Ovary (tissue), 9 donors: Measurements from ENCODE around the gene CD300LD. TPM values are rescaled to one million over a fixed set of nuclear protein-coding genes. Genes with fewer than 3 reads are reported as not detected.

ENCODE experiments used
- DNase-seq, 5 donors: peaks; one replicate each; pipeline ENCODE4 v3.0.0-alpha.2; 2019 to 2020
- H3K27ac ChIP-seq, 2 donors: fragments of 200-600 bp; one replicate each; pipeline versions ENCODE4 v1.5.1 to v1.8.0; 2019 to 2022
- H3K27me3 ChIP-seq: fragments of 200-600 bp; one replicate; pipeline ENCODE4 v1.8.0; 2022
- H3K36me3 ChIP-seq: fragments of 200-600 bp; sonication (generic); one replicate; pipeline ENCODE4 v1.5.1; 2019
- H3K4me1 ChIP-seq: one replicate; pipeline ENCODE4 v1.8.1; 2013; ENCODE audit warnings: mild to moderate bottlenecking, moderate library complexity; ENCODE audit not compliant: insufficient read depth
- H3K4me3 ChIP-seq: fragments of 200-600 bp; sonication (generic); one replicate; pipeline ENCODE4 v1.5.1; 2017
- H3K9me3 ChIP-seq, 2 donors: fragments of 200-600 bp in 1 of 2; sonication (generic) in 1 of 2; one replicate each; pipeline versions ENCODE4 v1.5.1 to v1.8.1; 2013 to 2019; ENCODE audit warnings: mild to moderate bottlenecking in 1 of 2, moderate library complexity in 1 of 2
- EP300 ChIP-seq: sonication (generic); formaldehyde crosslinking; IDR thresholded peaks from one replicate; pipeline ENCODE4 v1.6.1; 2017; ENCODE audit warnings: antibody characterized with exemption
- POLR2A ChIP-seq: fragments of 450-650 bp; IDR thresholded peaks from one replicate; pipeline ENCODE4 v1.6.1; 2017; ENCODE audit warnings: antibody characterized with exemption, mild to moderate bottlenecking, moderate library complexity
- WGBS, 3 donors: extraction: QIAGEN DNeasy Blood & Tissue Kit in 1 of 3; methylation state at CpG; one replicate each; pipeline versions ENCODE4 v1.1.5 to v1.1.7; 2013 to 2017; 5-methylcytosine and 5-hydroxymethylcytosine counted together
- intact Hi-C, 4 donors: fragments of 100-400 bp; cut with DNase I; formaldehyde crosslinking; loops; one replicate each; pipeline versions ENCODE4 v1.11.0 to v1.15.1; 2022 to 2023
- polyA plus RNA-seq, 2 donors: library from polyadenylated mRNA; stranded (reverse); fragments of 200-250 nt in 1 of 2; fragments of 350-450 nt in 1 of 2; fragmentation: Illumina TruSeq in 1 of 2; extraction: RNeasy Lipid Tissue Mini Kit (QIAGEN cat#74804) in 1 of 2; gene quantifications; one replicate each; pipeline ENCODE4 v1.2.3, GENCODE V29; 2013 to 2014
- total RNA-seq, 7 donors: library from RNA; depleted of rRNA in 2 of 7; stranded (reverse); fragments of >200 nt in 2 of 7; fragmentation: NEBNext Ultra II Directional in 3 of 7; extraction: Animal tissue kit (Norgen Biotek cat#: 25700) in 3 of 7; gene quantifications; one replicate each; pipeline versions ENCODE4 v1.1.0 to v1.2.4, GENCODE V29; 2016 to 2023
- TF ChIP-seq, protein P1 (sequence below), 3 donors: fragments of 450-650 bp in 2 of 3; fragments of 200-600 bp in 1 of 3; IDR thresholded peaks; one replicate each; pipeline versions ENCODE4 v1.5.1 to v1.8.0; 2016 to 2022; ENCODE audit warnings: antibody characterized with exemption in 3 of 3, mild to moderate bottlenecking in 1 of 3
- donor health status: DM: no; HTN: no; CAD: no; lungs with moderate emphysema.
- donor health status: DM: no; HTN: no; CAD: no.
- donor health status: Bipolar disorder and iron deficiency.
- donor health status: DM: yes; HTN: yes; CAD: no.
- donor health status: DM: no; HTN: no; CAD: no.
- donor health status: DM: yes; HTN: yes; CAD: no.

Gene CD300LD
- total and polyA plus RNA-seq, 9 donors = not detected

DNA sequence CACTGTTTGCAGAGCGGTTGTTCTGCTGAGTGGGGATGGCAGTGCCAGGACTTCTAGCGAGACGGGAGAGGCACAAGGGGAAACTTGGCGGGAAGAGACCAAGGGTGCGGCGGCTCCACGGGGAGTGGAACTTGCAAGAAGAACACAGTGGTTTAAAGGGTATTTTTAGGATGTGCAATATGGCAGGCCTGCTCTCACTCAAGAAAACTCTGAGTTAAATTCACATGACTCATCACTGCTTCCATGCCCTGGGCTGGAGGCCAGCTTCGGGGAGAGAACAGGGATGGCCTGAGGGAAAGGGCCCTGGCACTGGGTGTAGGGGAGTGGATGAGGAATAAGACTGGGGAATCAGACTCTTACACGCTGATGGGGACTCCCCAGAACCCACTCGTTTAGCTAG lies 13.3 kb upstream of the CD300LD start:
- WGBS, 3 donors = 37 to 64% (median 48%) methylated on average over 10 of the region's 10 CpGs
- Histone ChIP-seq H3K27ac (no peak overlapping the region), H3K27me3 (no peaks in the 10 kb centered on the region), H3K36me3 (no peaks in the 10 kb centered on the region), H3K9me3 (no peaks in the 10 kb centered on the region), H3K4me3 (no peak overlapping the region), H3K4me1 (no peaks in the 10 kb centered on the region)
- intact Hi-C loops = no loop called here
- DNase-seq = peak in 1 of 5 donors; percentile 62
- TF ChIP-seq EP300 (no peak), POLR2A (no peak)
- TF ChIP-seq, protein P1, sequence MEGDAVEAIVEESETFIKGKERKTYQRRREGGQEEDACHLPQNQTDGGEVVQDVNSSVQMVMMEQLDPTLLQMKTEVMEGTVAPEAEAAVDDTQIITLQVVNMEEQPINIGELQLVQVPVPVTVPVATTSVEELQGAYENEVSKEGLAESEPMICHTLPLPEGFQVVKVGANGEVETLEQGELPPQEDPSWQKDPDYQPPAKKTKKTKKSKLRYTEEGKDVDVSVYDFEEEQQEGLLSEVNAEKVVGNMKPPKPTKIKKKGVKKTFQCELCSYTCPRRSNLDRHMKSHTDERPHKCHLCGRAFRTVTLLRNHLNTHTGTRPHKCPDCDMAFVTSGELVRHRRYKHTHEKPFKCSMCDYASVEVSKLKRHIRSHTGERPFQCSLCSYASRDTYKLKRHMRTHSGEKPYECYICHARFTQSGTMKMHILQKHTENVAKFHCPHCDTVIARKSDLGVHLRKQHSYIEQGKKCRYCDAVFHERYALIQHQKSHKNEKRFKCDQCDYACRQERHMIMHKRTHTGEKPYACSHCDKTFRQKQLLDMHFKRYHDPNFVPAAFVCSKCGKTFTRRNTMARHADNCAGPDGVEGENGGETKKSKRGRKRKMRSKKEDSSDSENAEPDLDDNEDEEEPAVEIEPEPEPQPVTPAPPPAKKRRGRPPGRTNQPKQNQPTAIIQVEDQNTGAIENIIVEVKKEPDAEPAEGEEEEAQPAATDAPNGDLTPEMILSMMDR (IDR thresholded peaks at IDR 0.05) = no peak

DNA sequence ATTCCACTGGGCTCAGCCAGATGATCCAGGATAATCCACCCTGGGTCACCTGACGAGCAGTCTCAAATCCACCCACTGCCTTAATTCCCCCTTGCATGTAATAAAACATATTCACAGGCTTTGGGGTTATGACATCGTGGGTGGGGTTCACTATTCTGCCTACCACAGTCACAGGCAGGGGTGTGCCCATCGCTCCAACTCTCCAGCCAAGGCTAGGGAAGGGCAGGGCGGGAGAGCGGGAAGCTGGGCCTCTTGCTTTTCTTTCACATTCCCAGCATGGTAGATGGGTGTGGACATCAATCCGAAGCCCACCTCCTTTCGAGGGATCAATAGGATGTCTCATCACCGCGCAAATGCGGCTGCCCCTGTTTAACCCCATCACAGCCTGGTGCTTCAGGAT lies 12.7 kb upstream of the CD300LD start:
- H3K27ac ChIP-seq = no peak overlapping the region
- DNase-seq = no peak
- H3K27me3 ChIP-seq = no peaks in the 10 kb centered on the region
- WGBS, 3 donors = 64 to 76% (median 74%) methylated on average over 10 of the region's 10 CpGs
- H3K9me3 ChIP-seq = no peaks in the 10 kb centered on the region
- no peaks in the 10 kb centered on the region for H3K36me3 ChIP-seq
- no peaks in the 10 kb centered on the region for H3K4me1 ChIP-seq
- H3K4me3 ChIP-seq = no peak overlapping the region
- TF ChIP-seq POLR2A = no peak
- TF ChIP-seq, protein P1 (IDR thresholded peaks at IDR 0.05) = no peak
- TF ChIP-seq EP300 = no peak
- intact Hi-C loops = no loop called here

DNA sequence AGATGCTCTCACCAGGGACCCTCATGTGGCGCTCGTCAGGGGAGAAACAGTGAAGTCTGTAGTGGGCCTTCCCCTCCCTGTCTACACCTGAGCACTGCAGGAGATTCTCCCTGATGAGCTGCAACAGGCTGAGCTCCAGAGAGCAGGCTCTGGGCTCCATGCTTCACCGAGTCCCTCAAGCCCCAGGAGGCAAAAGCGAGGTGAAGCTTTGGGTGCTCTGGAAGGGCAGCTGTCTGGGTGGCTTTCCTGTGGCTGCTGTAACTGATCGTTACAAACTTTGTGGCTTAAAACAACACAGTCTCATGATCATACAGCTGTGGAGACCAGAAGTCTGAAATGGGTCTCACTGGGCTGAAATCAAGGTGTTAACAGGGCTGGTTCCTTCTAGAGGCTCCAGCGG lies 12.1 kb upstream of the CD300LD start:
- H3K4me3 ChIP-seq = no peak overlapping the region
- no peaks in the 10 kb centered on the region for H3K9me3 ChIP-seq
- TF ChIP-seq EP300 (no peak), POLR2A (no peak)
- H3K27me3 ChIP-seq = no peaks in the 10 kb centered on the region
- intact Hi-C loops = no loop called here
- H3K27ac ChIP-seq = no peak overlapping the region
- no peak for DNase-seq
- no peaks in the 10 kb centered on the region for H3K4me1 ChIP-seq
- 78 to 93% (median 85%) methylated on average over 6 of the region's 6 CpGs for WGBS, 3 donors
- H3K36me3 ChIP-seq = no peaks in the 10 kb centered on the region

DNA sequence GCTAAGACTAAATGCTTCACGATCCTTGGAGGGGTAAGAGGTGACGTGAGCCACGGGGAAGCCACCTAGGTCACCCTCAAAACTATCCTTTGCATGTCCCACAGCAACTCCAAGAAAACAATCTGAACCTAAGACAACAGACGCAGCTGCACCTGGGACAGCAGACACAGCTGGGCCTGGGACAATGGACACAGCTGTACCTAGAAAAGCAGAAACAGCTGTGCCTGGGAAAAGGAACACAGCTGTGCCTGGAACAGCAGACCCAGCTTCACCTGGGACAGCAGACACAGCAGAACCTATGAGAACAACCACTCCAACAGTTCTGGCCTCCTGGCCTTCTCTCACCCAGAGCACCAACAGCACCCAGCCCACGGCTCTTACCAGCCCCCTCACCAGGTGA lies 11.7 kb upstream of the CD300LD start:
- intact Hi-C loops = no loop called here

DNA sequence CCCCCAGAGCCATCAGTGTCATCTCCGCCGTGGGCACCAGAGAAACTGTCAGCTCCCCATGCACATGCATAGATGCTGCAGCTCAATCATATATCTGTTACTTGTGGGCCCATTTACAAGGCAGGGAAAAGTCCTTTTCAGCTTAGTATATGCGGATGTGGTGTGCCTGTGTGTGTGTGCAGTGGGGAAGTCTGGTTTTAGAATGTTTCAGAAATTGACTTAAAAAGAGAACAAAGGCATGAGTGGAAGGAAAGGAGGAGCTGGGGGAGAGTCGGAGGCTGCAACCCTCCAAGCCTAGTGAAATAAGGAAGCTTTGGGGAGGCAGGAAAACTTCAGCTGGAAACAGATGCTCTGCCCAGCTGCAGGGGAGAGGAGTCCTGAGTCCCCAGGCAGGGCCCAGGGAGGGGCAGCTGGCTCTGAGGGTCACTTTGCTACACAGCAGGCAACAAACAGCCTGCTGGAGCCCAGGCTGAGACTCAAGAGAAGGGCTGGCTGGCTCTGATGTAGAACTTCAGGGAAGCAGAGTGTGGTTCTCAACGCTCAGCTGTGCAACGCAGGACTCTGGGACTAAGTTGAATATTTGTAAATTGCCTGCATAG lies 11.1 kb upstream of the CD300LD start:
- no peak for TF ChIP-seq POLR2A
- no peak overlapping the region for H3K27ac ChIP-seq
- WGBS, 3 donors = 50 to 57% (median 51%) methylated on average over 6 of the region's 6 CpGs
- no peak for DNase-seq
- H3K9me3 ChIP-seq = no peaks in the 10 kb centered on the region
- intact Hi-C loops = no loop called here
- H3K27me3 ChIP-seq = no peaks in the 10 kb centered on the region
- no peak overlapping the region for H3K4me3 ChIP-seq
- H3K4me1 ChIP-seq = no peaks in the 10 kb centered on the region
- H3K36me3 ChIP-seq = no peaks in the 10 kb centered on the region

More for the DNA sequence above, 11.7 kb upstream of the CD300LD start:
- H3K27me3 ChIP-seq = no peaks in the 10 kb centered on the region
- no peak overlapping the region for H3K4me3 ChIP-seq
- no peak for DNase-seq
- TF ChIP-seq, protein P1 (IDR thresholded peaks at IDR 0.05) = no peak
- TF ChIP-seq POLR2A = no peak
- no peak for TF ChIP-seq EP300
- H3K36me3 ChIP-seq = no peaks in the 10 kb centered on the region
- no peaks in the 10 kb centered on the region for H3K9me3 ChIP-seq
- WGBS, 3 donors = 59 to 76% (median 64%) methylated on average over 5 of the region's 5 CpGs
- H3K27ac ChIP-seq = no peak overlapping the region
- H3K4me1 ChIP-seq = no peaks in the 10 kb centered on the region
